GM20431 (cell line): ENCODE data around the gene UBALD2.
"Not testable (repeated sequence)": the region's sequence is repeated elsewhere in the genome, so short reads cannot be mapped to it uniquely, and the experiment has no call there.

ENCODE experiments used
- in situ Hi-C: fragments of 300-500 bp; cut with MseI, MboI; formaldehyde crosslinking; loops from one replicate; pipeline ENCODE4 v1.15.0; 2020; ENCODE audit warnings: low sequenced_read_pairs; ENCODE audit not compliant: unreplicated experiment

Gene UBALD2

DNA sequence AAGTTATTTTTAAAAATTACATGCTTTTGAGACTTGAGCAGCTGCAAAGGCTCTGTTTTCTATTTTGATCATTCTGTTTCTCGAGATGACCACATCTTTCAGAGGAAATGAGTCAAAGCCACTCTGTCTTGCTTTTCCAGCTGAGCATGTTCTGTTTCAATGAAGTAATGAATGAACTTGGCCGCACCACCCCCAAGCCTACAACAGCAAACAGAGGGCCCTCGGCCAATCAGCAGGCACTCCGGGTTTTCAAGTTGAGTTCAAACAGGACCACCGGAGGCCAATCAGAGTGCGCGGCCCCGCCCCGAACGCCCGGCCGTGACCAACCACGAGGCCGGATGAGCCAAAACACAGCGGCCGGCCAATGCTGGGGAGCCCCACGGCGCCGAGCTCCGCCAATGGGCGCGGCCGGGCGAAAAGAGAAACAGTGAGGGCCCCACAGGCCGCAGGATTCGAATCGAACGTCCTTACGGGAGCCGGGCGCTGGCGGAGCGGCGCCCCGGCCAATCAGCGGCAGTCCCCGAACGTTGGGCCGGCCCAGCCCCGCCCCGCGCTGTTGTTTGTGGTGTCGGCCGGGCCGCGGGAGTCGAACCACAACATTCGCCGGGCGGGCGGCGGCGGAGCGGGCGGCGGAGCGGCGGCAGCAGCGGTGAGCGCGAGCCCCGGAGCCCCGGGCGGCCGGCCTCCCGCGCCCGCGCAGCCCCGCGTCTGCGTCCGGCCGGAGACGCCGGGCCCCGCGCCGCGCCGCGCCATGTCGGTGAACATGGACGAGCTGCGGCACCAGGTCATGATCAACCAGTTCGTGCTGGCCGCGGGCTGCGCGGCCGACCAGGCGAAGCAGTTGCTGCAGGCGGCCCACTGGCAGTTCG lies at the start of gene UBALD2:
Gene UBALD2 (plus strand): TSS at position 594 of the 869 bp plus-strand sequence. CDS start 158 bp downstream, at position 752.
- in situ Hi-C loops = no loop called here

DNA sequence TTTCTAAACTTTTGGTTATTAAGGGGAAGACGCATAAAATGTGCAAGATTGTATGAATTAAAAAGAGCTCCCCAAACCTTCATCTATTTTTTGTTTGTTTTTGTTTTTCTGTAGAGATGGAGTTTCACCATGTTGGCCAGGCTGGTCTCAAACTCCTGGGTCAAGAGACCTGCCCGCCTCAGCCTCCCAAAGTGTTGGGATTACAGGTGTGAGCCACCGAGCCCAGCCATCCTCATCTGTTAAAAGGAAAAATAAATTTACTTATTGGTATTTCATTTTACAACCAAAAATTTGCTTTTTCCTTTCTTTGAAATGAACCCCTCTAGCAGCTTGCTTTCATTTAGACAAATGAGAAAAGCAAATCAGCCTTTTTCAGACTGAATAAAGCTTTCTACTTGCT lies 48.1 kb upstream of the UBALD2 start:
- in situ Hi-C loops = no loop called here

DNA sequence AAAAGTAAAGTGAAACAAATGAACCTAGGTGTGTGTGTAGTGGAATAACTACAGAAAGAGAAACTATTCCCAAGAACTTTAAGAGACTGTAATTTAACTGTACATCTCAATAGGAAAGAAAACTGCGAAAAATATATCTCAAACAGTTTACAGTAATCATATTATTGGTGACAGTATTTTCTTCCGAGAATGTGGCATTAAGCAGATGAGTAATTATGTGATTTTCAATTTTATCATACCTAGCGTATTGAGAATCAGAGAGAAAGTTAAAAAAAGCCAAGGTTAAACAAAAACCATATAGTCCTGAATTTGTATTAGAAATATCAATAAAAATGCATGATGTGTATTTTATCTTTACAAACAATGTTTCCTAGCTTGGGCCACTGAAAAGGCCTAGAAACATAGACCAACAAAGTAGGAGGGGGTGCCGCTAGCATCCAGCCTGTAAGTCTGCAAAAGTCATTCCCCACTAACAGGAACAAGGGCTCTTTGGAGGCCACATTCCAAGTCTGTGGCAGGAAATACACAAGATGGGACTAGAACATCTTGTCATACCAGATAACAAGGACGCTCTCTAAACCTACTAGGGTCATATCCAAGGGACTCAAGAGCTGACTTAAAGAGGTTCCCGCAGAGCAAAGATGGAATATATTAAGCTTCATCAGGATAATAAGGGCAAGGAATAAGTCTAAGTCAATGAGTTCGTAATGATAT lies 45.3 kb upstream of the UBALD2 start:
- in situ Hi-C loops = no loop called here

DNA sequence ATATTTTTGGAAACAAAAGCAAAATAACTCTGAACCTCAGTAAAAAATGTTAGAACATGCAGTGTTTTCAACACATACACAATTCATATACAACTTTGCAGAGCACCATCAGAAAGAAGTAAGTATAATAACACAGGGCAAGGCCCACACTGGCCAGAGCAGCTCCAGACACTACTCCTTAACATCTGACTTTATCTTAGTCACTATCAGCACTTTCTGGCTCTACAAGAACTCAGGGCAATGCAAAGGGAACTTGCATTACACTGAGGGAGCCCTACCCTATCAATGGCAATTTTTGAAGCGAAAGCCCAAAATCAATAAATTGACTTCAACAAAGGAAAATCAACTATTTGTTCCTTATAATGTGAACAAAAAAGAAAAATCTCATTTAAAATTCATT lies 41.3 kb upstream of the UBALD2 start:
- in situ Hi-C loops = no loop called here

DNA sequence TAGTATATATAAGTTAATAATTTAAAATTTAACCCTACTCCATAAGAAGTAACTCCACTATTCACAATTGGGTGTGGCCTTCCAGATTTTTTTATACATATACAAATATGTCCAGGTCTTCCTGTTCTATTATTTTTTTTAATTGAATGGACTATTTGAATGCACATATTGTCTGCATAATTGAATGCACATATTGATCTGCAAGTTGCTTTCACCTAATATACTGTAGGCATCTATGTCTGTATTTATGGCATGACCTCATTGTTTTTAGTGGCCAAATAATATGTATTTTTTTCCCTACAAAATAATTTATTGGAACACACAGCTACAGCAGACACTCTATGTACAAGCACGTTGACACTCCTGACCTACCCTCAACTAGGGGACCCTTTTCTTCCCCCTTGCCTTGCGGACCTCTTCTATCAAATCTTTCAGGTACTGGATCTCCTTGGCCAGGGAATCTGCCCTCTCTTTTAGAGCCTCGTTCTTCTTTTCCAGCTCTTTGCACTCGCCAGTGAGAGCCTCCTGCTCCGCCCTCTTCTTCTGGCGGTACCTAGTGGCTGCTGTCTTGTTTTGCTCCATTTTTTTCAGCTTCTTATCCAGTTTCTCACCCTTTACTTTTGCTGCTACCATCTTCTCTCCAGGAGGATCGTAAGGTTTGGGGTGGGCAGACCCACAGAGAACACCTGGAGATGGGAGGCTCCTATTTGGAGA lies 39.6 kb upstream of the UBALD2 start:
- in situ Hi-C loops = not testable (repeated sequence)

DNA sequence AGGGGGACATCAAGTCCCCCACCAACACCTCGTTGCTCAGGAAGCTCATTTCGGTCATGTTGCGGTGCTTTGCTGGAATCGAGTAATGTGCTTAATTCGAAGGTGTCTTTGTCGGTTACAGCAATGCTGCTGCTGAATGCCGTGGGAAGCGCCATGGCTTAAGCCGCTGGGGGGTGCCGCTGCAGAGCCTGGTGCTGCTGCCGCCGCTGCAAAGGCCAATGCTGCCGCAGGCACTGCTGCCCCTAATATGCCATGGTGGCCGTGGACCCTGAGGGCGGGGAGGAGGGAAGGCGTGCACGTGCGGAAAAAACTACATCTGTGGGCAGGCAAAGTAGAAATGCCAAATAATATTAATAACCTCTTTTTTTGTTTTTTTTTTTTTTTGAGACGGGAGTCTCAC lies 38.4 kb upstream of the UBALD2 start:
- in situ Hi-C loops = not testable (repeated sequence)

DNA sequence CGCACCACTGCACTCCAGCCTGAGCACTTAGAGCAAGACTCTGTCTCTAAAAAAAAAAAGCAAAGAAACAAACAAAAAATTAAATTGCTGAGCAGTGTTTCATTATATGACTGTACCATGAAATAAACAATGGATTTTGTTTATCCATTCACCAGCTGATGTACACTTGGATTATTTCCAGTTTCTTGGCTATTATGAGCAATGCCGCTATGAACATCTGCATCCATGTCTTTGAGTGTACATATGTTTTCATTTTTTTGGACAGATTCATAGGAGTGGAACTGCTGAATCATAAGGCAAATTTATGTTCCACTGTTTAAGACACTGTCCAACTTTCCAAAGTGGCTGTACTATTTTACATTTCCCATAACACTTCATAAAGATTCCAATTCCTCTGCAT lies 32.8 kb upstream of the UBALD2 start:
- in situ Hi-C loops = no loop called here

DNA sequence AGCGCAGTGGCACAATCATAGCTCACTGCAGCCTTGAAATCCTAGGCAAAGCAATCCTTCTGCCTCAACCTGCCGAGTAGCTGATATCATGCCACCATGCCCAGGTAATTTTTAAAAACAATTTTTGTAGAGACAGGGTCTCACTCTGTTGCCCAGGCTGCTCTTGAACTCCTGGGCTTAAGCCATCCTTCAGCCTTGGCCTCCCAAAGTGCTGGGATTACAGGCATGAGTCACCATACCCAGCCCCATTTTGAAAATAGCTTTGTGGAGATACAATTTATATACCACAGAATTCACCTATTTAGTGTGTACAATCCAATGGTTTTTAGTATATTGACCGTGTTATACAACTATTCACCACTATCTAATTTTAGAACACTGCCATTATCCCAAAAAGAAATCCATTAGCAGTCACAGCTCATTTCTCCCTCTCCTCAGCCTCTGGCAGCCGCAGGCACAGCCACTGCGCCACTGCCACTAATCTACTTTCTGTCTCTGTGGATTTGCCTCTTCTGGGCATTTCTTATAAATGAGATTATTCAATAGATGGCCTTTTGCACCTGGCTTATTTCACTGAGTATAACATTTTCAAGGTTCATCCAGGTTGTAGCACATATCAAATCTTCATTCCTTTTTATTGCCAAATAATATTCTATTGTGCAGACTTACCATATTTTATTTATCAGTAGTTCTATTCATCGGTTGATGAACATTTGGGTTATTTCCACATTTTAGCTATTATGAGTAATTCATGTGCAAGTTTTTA lies 31.4 kb upstream of the UBALD2 start:
- in situ Hi-C loops = no loop called here

DNA sequence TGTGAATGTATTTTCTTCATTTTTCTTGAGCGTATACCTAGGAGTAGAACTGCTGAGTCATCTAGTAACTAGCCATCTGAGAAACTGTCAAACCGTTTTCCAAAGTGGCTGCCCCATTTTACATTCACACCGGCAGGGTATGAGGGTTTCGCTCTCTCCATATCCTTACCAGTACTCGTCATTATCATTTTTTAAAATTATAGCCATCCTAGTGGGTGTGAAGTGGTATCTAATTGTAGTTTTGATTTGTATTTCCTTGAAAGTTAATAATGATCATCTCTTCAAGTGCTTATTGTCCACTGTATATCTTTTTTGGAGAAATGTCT lies 30.8 kb upstream of the UBALD2 start:
- in situ Hi-C loops = no loop called here

DNA sequence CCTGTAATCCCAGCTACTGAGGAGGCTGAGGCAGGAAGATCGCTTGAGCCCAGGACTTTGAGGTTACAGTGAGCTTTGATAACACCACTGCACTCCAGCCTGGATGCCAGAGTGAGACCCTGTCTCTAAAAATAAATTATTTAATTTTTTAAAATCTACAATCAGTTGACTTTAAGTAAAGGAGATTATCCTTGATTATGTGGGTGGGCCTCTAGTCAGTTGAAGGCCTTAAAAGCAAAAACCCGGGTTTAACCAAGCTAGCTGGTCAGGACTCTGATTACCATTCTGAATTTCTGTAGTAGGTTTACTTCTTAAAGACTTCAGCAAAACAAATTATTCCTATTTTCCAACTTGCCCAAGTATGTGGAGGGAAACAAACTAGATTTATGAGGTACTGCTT lies 29.3 kb upstream of the UBALD2 start:
- in situ Hi-C loops = no loop called here

DNA sequence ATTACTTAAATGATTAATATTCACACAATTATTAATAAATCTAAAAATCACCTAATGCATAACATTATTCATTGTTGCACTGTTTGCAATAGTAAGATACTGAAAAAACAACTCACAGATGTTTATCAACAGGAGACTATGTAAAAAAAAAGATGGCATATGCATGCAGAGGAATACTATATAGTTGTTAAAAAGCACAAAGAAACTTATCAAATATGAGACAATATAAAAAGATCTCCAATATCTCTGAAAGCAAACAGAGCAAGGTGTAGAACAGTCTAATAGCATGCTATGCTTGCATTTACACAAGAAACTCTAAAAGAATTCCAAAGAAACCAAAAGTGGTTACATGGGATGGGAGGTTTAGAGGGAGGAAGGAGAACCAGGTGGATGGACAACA lies 28.5 kb upstream of the UBALD2 start:
- in situ Hi-C loops = no loop called here

DNA sequence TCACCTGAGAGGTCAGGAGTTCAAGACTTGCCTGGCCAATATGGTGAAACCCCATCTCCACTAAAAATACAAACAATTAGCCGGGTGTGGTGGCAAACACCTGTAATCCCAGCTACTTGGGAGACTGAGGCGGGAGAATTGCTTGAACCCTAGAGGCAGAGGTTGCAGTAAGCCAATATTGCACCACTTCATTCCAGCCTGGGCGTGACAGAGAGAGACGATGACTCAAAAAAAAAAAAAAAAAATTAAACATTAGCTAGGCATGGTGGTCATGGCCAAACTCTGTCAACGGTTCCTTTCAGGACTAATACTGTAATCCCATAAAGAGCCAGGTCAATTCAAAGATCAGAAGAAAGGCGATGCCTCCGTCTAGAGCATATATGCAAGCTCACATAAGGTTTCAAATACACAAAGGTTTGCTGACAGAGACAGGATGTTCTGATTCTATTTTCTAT lies 27.3 kb upstream of the UBALD2 start:
- in situ Hi-C loops = no loop called here

DNA sequence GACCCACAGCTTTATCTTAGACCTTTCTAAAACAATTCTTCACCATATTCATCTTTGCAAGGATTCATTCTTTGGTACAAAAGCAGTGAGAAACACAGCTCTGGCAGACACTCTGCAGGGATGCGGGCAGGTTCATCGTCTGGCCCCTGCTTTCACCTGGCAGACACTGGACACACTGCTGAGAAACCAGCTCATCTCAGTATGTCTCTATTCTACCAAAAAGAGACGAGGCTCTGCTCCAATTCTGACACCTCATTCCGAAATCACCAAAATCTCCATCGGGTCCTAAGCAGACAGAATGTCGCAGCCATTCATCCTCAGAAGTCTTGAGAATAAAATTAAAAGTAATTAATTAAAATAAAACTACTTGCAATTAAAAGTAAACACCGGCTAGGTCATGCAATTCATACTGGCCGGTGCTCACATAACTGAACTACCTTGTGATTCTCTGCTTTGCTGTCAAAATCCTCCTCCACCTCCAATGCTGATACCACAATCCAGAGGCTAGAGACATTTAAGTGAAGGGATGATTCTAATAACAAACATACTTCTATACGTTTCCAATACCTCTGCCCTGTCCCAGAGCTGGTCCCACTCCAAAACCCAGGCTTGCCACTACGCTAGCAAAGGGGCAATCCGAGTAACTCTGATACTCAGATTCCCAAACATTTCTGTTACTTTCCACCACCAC lies 26.2 kb upstream of the UBALD2 start:
- in situ Hi-C loops = no loop called here

DNA sequence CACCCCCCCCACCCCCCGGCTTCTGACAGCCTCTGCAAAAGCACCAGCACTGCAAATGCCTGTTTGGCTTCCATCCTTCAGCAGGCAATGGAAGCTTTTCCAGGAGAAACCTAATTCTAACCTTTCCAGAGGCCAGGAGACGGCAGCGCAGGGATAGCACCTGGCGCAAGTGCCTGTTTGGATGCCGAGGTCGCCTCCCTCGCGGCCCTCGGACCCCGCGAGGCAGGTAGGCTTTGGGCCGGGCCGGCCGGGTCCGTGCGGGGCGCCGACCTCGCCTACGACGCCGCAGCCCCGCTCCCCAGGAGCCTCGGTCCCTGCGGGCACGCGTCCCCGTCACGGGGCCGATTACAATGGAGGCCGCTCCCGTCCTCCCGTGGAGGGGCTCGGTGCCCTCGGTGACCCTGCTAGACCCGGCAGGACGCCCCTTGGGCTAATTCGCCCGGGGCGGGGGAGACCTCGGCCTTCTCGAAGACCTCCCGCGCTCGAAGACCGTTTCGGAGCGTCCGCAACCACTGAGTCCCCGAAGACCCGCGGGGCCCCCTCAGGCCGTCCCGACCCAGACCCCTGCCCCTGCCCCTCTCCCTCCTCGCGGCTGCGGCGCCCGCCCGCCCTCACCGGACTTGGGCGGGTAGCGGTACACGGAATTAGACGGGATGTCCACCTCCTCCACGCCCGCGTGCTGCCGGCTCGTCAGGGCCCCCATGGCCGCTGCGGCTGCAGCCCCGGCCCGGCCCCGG lies 25.4 kb upstream of the UBALD2 start:
- in situ Hi-C loops = no loop called here

DNA sequence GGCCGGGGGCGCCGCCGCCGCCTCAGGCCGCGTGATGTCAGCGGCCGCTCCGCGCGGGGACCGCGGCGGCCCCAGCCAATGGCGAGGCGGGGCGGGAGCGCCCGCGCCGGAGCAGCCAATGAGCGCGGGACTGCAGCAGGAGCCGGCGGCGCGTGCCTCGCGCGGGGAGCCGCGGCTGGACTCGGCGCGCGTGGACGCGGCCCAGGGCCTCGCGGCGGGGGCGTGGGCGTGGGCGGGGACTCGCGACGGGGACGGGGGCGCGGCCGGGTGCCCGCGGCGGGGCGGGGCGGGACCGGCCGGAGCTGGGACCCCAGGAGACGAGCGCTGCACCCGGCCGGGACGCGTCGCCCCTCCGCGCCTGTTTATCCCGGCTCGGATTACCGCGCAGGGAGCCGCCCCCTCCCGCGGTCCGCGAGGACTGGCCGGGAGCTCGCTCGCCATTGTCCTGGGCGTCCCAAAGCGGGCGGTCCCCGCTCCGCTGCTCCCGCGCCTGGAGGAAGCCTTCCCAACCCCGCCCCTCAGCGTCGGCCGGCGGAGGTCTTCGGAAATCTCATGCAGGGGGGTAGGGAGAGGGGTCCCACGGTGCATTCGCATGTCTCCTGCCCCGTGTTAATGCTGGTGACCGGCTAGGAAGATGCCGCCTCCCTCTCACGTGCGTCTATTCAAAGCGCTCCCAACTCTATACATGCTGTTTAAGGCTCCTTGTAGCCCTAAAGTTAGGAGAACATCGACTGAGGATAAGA lies 24.5 kb upstream of the UBALD2 start, which contains the start of gene RNF157:
Gene RNF157 (minus strand): TSS at position 33 of the 743 bp plus-strand sequence. CDS start 253 bp downstream, outside the sequence.
- in situ Hi-C loops = no loop called here

DNA sequence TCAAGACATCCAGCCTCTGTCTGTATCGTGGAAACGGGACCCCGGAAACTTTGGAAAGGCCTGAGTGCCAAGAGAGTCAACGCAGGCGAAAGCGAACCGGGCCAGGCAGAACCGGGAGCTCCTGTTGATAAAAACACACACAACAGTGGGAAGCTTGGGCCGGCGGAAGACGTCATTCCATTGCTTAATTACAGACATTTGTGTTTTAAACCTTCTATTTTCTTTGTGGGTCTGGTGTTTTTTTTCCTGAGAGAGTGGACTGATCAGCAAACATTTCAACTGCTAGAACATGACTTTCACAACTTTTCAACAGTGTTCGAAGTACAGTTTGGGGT lies 24.0 kb upstream of the UBALD2 start:
- in situ Hi-C loops = no loop called here

DNA sequence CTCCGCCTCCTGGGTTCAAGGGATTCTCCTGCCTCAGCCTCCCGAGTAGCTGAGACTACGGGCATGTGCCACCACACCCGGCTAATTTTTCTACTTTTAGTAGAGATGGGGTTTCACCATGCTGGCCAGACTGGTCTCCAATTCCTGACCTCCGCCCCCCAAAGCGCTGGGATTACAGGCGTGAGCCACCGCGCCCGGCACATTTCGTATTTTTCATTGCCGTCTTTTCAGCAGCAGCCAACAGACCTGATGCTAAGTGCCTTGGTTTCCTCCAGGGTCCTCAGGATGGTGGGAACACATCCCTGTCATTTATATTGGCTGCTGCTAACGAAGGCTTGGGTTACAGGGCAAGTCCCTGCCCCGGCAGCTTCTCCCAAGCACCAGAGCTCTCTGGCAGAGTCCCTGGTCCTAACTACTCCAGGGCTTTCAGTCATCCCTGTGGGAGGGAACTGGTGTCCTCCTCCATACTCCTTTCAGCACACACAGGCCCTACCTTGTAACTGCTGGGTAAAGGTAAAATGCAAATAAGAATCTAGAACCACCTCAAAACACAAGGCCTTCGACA lies 23.4 kb upstream of the UBALD2 start:
- in situ Hi-C loops = no loop called here
